ENCODE results near the gene MMADHC.

MMADHC gene

DNA sequence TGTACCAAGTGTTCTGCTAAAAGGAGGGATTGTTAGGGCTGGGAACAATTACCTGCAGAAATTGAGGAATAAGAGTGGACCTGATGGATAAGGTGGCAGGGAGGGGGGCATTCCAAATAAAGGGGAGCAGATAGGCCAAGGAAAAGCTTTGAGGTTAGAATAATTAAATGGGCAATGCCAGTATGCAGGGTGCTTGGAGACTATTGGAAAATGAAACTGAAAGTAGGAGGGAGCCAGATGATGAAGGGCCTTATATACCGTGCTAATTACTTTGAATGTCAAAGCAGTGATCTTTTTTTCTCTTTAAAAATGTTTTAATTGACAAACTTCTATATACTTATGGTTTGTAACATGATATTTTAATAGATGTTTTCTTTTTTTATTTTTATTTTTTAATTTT lies 42.9 kb downstream of the MMADHC start:
- no peak for DNase-seq

DNA sequence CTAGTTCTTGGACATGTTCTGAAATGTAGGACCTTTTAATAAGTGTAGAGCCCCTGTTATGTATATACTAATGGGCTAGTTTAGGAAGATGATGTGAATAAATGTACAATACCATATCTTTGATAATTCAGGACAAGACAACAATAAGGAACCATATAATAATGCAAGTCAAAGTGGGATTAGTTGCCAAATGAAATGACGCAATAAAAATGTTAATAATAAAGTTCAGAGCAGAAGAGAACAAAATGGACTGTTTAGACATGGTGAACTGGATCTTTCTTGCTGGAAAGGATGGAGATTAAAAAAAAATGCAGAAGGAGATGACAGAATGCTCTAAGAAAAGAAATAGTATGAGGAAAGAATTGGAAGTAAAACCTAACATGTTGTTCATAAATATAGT lies 43.7 kb downstream of the MMADHC start:
- no peak for DNase-seq

DNA sequence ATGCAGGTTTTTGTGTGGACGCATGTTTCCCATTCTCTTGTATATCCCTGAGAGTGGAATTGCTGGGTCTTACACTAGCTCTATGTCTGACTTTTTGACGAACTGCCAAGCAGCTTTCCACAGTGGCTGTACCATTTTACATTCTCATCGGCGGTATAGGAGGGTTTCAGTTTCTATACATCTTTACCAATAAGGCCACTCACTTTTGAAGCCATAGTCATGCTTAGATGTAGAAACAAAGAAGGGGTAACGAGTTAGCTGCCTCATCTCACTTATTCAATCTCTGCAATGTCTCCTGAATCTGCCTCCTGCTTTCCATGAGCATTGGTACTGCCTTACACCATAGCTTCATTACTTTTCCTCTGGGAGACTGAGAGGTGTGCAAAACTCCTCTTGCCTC lies 47.4 kb downstream of the MMADHC start:
- no peak for DNase-seq

DNA sequence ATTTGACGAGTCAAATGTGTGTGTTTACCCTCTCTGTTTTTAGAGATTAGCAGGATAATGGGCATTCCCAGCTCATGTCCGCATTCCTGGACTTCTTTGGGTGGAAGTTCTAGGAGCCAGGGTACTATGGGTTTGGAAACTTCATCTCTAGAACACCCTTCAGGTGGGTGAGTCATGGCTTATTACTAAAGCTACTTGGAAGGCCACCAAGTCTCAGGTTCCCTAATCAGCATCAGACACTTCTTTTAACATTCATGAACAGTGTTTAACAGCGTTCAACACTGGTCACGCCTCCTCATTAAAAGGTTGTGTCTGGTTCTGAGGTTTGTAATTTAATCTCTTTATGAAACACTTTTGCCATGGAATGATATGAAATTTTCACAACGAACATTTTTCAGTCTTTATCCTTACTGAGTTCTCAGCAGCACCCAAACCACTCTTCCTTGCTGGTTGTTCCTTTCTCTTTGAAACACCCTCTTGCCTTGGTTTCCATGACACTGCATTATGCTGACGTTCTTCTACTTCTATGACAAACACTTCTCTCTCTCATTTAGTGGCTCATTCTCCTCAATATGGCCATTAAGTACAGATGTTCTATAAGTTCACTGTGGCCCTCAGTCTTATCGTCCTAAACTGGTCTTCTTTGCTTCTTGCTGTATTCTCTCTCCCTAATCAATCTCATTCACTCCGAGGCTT lies 49.3 kb downstream of the MMADHC start:
- no peak for DNase-seq

DNA sequence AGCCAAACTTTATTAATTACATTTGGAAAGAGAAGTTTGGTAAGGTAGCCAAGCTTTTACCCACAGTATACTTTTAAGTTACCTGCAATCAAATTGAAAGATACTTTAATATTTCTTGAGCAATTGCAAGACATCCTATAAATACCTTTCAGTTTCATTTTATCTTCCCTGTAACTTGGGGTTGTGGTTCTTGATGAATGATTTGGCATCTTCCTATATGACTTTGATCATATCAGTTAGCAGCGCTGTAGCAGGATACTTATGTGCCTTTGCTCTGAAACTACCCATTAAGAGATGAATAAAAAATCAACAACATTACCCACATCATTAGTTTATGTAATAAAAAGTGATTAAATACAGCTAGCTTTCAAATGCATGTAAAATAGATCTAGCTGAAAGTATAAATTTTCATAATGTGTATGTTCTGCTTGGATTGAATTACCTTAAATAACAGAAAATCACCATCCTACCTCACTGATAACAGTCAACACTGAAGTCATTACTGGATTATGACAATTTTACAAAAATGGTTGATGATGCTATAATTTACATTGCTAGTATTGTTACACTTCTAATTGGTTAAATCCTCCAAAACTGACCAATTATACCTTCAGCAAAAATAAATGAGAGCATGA lies 50.4 kb downstream of the MMADHC start:
- DNase-seq, result no peak

DNA sequence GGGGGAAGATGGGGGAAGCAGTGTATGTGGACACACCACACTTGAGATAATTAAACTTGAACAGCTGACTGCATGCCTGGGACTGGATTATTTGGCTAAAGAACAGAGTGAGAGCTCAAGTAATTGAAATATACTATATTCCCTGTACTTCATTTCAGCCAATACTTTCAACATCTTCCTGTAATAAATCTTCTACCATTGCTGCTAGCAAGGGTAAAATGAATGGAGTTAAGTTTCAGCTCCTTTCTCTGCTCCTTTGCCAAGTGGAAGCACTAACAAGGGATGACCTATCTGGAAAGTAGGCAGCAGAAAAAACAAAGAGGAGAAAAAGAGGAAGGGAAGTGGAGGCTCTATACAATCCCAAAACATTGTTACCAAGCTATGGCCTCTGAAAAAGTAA lies 50.9 kb downstream of the MMADHC start:
- DNase-seq, result no peak

DNA sequence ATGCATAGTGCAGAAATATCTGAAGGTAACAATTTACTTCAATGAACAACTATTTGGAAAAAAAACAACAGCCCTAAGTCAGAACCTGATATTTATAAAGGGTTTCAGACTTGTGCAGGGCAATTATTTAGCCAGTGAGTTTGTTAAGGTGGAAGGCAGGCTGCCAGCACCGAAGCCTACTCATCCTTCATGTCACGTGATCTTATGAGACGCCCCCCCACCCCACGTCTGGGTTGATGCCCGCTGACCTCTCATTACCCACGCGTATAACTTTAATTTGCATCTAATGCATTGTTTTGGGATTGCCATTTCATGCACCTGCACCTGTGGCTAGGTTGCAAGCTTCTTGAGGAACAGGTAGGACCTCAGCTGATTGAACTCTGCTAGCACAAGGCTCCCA lies 52.9 kb downstream of the MMADHC start:
- no peak for DNase-seq

DNA sequence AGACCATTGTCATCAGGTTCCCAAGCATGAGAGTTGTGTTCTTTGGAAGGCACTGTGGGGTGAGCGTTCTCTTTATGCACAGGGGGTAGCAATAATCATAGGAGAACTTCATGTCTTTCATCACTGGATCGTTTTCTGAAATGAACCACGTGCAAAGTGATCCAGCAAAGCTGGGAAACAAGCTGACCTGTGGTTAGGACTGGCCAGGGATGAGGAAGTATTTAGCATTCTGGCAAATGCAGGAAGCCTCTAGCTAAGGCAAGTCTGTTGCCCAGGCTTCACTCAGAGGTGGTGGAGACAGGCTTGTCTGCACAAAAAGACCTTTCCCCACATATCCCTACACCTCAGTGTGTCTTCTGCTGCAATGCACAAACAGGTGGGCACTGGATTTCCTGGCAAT lies 58.6 kb downstream of the MMADHC start:
- DNase-seq, result no peak

DNA sequence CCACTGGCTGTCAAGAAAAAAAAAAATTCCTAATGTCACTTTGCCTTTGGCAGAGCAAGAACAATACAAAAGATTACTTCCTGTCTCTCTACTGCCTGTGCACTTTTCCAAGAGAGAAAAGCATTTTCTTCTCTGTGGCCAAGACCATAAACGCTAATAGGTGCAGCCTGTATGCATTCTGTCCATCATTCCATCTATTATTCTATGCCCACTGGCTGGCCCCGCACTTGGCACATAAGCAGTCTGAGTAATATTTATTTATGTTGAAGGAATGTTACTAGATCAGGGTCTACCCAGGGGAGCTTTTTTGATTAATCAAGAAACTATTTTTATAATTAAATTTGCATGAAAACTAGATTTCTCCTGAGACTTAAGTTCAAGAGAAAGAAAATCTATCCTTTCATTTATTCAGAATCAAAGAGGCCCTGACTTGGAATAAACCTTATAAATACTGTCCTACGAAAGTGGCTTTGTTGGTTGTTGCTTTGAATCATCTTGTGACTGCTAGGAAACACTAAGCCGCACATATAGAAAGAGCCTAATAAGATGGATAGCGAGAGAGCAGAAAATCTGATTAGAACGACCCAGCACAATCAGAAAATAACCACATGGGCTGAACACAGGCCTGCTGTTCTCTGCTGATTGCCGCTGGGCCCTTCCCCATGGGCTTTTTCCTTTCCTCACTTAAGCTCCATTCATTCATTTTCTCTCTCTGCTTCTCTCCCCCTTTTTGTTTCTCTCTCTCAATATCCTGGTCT lies 59.4 kb downstream of the MMADHC start:
- DNase-seq, result no peak

DNA sequence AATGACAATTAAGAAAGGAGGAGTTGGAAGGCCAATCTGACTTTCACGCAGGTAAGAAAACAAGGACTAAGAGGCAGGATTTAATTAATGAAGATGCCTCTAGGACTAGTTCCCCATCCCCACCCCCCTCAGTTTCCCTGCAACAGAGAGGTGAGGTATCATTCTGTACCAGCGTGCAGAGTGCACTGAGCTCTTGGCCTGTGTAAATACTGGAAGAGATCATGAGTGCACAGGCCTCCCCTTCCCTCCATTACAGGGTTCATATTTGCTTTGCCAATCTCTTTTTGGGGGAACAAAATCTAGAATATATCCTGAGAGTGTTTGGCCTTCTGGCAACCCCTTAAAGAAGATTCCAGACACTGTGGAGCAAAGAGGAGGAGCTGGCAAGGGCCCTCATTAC lies 60.9 kb downstream of the MMADHC start:
- DNase-seq, result no peak

DNA sequence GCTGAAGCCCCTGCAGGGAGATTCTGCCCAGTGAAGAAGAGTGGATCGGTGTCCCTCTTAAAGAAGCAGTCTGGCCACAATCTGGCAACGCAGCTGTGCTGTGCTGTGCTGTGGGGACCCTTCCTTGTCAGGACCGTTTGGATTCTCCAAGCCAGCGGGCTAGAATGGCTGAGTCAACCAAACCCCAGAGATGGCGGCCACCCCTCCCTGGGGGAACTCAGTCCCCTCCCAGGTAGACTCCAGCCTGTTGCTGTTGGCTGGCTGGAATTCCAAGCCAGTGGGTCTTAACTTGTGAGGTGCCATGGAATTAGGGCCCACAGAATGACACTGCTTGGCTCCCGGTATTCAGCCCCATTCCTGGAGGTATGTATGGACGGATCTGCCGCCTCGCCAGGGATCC lies 62.3 kb downstream of the MMADHC start:
- DNase-seq, result no peak

Data from DMS 273 treated with DMSO at 0.1 percent for 48 hours (cell line).